Transverse colon (tissue), 4 donors: ENCODE results near the gene FYCO1. TPM values are rescaled to one million over a fixed set of nuclear protein-coding genes. Genes with fewer than 3 reads are reported as not detected.
A peak's percentile ranks its signal among the peaks of the same experiment; 100 is the strongest.

Experiments
- DNase-seq: peaks from one replicate; pipeline ENCODE4 v3.0.0-alpha.2; 2019
- H3K27ac ChIP-seq, 4 donors: fragments of 200-600 bp; sonication (generic); 2 replicates each; pipeline ENCODE4 v1.5.1; 2016 to 2018; ENCODE audit warnings: inconsistent platforms in 4 of 4
- H3K27me3 ChIP-seq: fragments of 200-600 bp; sonication (generic); 2 replicates; pipeline ENCODE4 v1.5.1; 2017; ENCODE audit warnings: inconsistent platforms
- H3K36me3 ChIP-seq, 4 donors: fragments of 200-600 bp; sonication (generic); 2 replicates each; pipeline ENCODE4 v1.5.1; 2017 to 2019; ENCODE audit warnings: inconsistent platforms in 4 of 4
- H3K4me1 ChIP-seq, 4 donors: fragments of 200-600 bp; sonication (generic); 2 replicates each; pipeline ENCODE4 v1.5.1; 2017 to 2020; ENCODE audit warnings: inconsistent platforms in 4 of 4
- H3K4me3 ChIP-seq, 4 donors: fragments of 200-600 bp; sonication (generic); 1 replicate in 1 of 4; 2 replicates in 3 of 4; pipeline versions ENCODE4 v1.5.1 to v1.6.1; 2017 to 2019; ENCODE audit warnings: inconsistent platforms in 4 of 4
- H3K9me3 ChIP-seq, 2 donors: fragments of 200-600 bp; sonication (generic); 2 replicates each; pipeline ENCODE4 v1.5.1; 2017 to 2019; ENCODE audit warnings: inconsistent platforms in 2 of 2
- CTCF ChIP-seq, 5 experiments: fragments of 200-600 bp in 3 of 5; fragments of 450-650 bp in 2 of 5; sonication (generic) in 3 of 5; IDR thresholded peaks; 1 replicate in 2 of 5; 2 replicates in 3 of 5; pipeline ENCODE4 v1.5.1; 2016 to 2017; ENCODE audit warnings: antibody characterized with exemption in 5 of 5, inconsistent platforms in 3 of 5, mild to moderate bottlenecking in 2 of 5, moderate library complexity in 1 of 5
- EP300 ChIP-seq: sonication (generic); formaldehyde crosslinking; IDR thresholded peaks from one replicate; pipeline ENCODE4 v1.6.1; 2017; ENCODE audit warnings: antibody characterized with exemption, low read depth
- POLR2A ChIP-seq: fragments of 450-650 bp; IDR thresholded peaks from one replicate; pipeline ENCODE4 v1.6.1; 2016; ENCODE audit warnings: antibody characterized with exemption, mild to moderate bottlenecking, moderate library complexity
- POLR2AphosphoS5 ChIP-seq, 3 donors: sonication (generic); formaldehyde crosslinking; IDR thresholded peaks; one replicate each; pipeline ENCODE4 v1.6.1; 2016; ENCODE audit warnings: antibody characterized with exemption in 3 of 3
- WGBS, 2 donors: methylation state at CpG; one replicate each; pipeline ENCODE4 v1.1.5; 2018; ENCODE audit warnings: low coverage in 1 of 2; 5-methylcytosine and 5-hydroxymethylcytosine counted together
- in situ Hi-C, 4 donors: fragments of 200-750 bp; cut with MboI; loops; one replicate each; pipeline versions ENCODE4 v1.15.0 to v1.15.1; 2017; ENCODE audit warnings: low sequenced_read_pairs in 3 of 4, low pct_ligation_motif_present in 1 of 4, low pct_unique_long_range_greater_than_20kb in 1 of 4
- intact Hi-C: fragments of 100-400 bp; cut with DNase I; formaldehyde crosslinking; loops from one replicate; pipeline ENCODE4 v1.15.1; 2023; ENCODE audit warnings: low total_unique reads
- total RNA-seq, 4 donors: library from RNA; depleted of rRNA; stranded (reverse); fragments of >200 nt; gene quantifications; one replicate each; pipeline ENCODE4 v1.1.0, GENCODE V29; 2016

FYCO1 gene
- total RNA-seq, 4 donors from 2014 or later: 34.5 to 40.0 (median 38.1) TPM

DNA sequence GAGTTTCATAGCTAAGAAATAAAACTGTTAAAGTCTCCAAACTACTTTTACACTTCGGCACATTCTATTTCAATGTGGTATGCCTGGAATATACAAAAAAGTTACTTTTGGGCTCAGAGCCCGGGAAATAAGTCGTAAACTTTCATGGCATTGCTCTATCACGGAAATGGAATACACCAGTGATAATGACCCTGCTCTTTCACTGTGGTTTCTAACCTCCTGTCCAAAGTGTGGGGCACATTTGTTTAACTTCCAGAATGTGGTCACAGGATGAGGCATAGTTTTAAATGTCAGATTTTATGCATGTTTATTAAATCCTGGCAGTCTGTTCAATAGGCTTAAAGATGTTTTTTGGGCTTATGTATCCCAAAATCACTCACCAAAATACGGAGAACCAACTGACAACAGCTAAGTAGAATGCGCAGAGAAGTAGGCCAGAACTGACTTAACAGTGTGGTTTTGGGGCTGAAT is 47.3 kb downstream of the FYCO1 start:
- Histone ChIP-seq H3K4me1 (peaks cover 0 to 12% (median 3%) of the 10 kb centered on the region in 4 donors), H3K36me3 (peaks cover 0 to 40% (median 11%) of the 10 kb centered on the region in 4 donors), H3K27ac (peak overlapping the region; percentile 32 to 51 (median 42)), H3K4me3 (no peak overlapping the region), H3K9me3 (no peaks in the 10 kb centered on the region), H3K27me3 (no peaks in the 10 kb centered on the region)
- in situ Hi-C loops: loop anchor here (10.0 to 25.0 kb wide), 5 partner anchors 136 to 439 kb away; partner anchors contain the start of genes CCR1 (in 2 of the 4), CCR2 (in 1 of the 4) and CCR5 (in 1 of the 4)
- 57 to 69% methylated on average over 3 to 6 of the region's 6 CpGs for WGBS, 2 donors
- TF ChIP-seq POLR2A (no peak), POLR2AphosphoS5 (IDR thresholded peaks at IDR 0.05) (peak in 1 of 3 donors; percentile 37)
- no peak for DNase-seq
- intact Hi-C loops: no loop called here

GRCh38 chr3:45947361-45947760 is 48.3 kb downstream of the FYCO1 start:
- H3K27me3 ChIP-seq: no peaks in the 10 kb centered on the region
- peak overlapping the region; percentile 21 to 51 (median 35) for H3K27ac ChIP-seq
- no peaks in the 10 kb centered on the region for H3K9me3 ChIP-seq
- 95% methylated on average over 3 of the region's 3 CpGs; no CpG with 5 or more reads in 1 of the 2 donors for whole genome bisulfite sequencing, 2 donors
- peaks cover 0 to 12% (median 3%) of the 10 kb centered on the region in 4 donors for H3K4me1 ChIP-seq
- TF ChIP-seq CTCF (IDR thresholded peaks at IDR 0.05): no peak
- no peak for TF ChIP-seq POLR2AphosphoS5 (IDR thresholded peaks at IDR 0.05)
- TF ChIP-seq POLR2A: no peak
- no peak for TF ChIP-seq EP300
- DNase-seq: no peak
- in situ Hi-C loops (loop anchor here (10.0 to 25.0 kb wide), 5 partner anchors 137 to 440 kb away; partner anchors contain the start of genes CCR1 (in 2 of the 4), CCR2 (in 1 of the 4) and CCR5 (in 1 of the 4)), intact Hi-C loops (no loop called here)
- peaks cover 0 to 30% (median 7%) of the 10 kb centered on the region in 4 donors for H3K36me3 ChIP-seq
- H3K4me3 ChIP-seq: no peak overlapping the region

- peak overlapping the region; percentile 21 to 51 (median 35) for H3K27ac ChIP-seq
- no peak overlapping the region for H3K4me3 ChIP-seq
- no peaks in the 10 kb centered on the region for H3K27me3 ChIP-seq
- TF ChIP-seq POLR2AphosphoS5 (IDR thresholded peaks at IDR 0.05) (no peak), CTCF (IDR thresholded peaks at IDR 0.05) (no peak), POLR2A (no peak), EP300 (no peak)
- in situ Hi-C loops (loop anchor here (10.0 to 25.0 kb wide), 5 partner anchors 138 to 440 kb away; partner anchors contain the start of genes CCR1 (in 2 of the 4), CCR2 (in 1 of the 4) and CCR5 (in 1 of the 4)), intact Hi-C loops (no loop called here)
- peaks cover 0 to 12% (median 3%) of the 10 kb centered on the region in 4 donors for H3K4me1 ChIP-seq
- peaks cover 0 to 26% (median 4%) of the 10 kb centered on the region in 4 donors for H3K36me3 ChIP-seq
- no peak for DNase-seq
- 95% methylated on average over 3 of the region's 3 CpGs; no CpG with 5 or more reads in 1 of the 2 donors for WGBS, 2 donors
- H3K9me3 ChIP-seq: no peaks in the 10 kb centered on the region
Observed at GRCh38 chr3:45946875-45947274, 48.7 kb downstream of the FYCO1 start.

- no peaks in the 10 kb centered on the region for H3K27me3 ChIP-seq
- H3K36me3 ChIP-seq: peaks cover 0 to 23% (median 2%) of the 10 kb centered on the region in 4 donors
- intact Hi-C loops: no loop called here
- peaks cover 0 to 12% (median 3%) of the 10 kb centered on the region in 4 donors for H3K4me1 ChIP-seq
- 100% methylated on average over 1 of the region's 1 CpG; no CpG with 5 or more reads in 1 of the 2 donors for whole genome bisulfite sequencing, 2 donors
- TF ChIP-seq POLR2A: no peak
- TF ChIP-seq CTCF (IDR thresholded peaks at IDR 0.05): peak in 1 of 5 experiments; percentile 22
- H3K27ac ChIP-seq: peak overlapping the region in 1 of 4 donors; percentile 21
- in situ Hi-C loops: loop anchor here (10.0 to 25.0 kb wide), 5 partner anchors 138 to 441 kb away; partner anchors contain the start of genes CCR1 (in 2 of the 4), CCR2 (in 1 of the 4) and CCR5 (in 1 of the 4)
- DNase-seq: no peak
- no peak overlapping the region for H3K4me3 ChIP-seq
- H3K9me3 ChIP-seq: no peaks in the 10 kb centered on the region
Observed at GRCh38 chr3:45946307-45946706, 49.3 kb downstream of the FYCO1 start.
